ENCODE measurements around the gene CCDC3. TPM values are rescaled to one million over a fixed set of nuclear protein-coding genes. Genes with fewer than 3 reads are reported as not detected.
A peak's percentile ranks its signal among the peaks of the same experiment; 100 is the strongest.
"Not testable (repeated sequence)": the region's sequence is repeated elsewhere in the genome, so short reads cannot be mapped to it uniquely, and the experiment has no call there.

CCDC3 gene
- total RNA-seq, 1 donor from 2014 or later, result 10.2 TPM

DNA sequence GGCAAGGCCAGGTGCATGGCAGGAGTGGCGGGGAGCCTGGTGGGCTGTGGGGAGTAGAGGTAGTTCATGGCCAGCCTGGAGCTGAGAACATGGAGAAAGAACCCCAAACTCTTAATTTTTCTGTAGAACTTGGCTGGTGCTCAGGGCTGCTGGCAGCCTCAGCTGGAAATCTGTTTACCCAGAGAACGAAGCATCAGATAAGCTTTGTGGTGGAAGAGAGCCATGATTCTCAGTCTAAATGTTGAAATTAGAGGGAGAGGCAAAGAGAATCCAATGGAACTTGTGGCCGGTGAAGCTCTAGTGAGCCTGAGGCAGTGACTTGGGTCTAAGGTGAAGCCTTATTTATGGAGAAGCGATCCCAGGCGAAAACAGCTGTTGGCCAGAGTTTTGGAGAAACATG is 126.4 kb downstream of the CCDC3 start:
- ATAC-seq (no peak), DNase-seq (no peak)
- no peak overlapping the region for H3K27ac ChIP-seq
- no peaks in the 10 kb centered on the region for H3K9me3 ChIP-seq
- no peaks in the 10 kb centered on the region for H3K27me3 ChIP-seq
- no peak overlapping the region for H3K4me3 ChIP-seq
- peaks cover 8% of the 10 kb centered on the region for H3K4me1 ChIP-seq
- intact Hi-C loops (cut with DNase I), result no loop called here
- TF ChIP-seq, protein P1, sequence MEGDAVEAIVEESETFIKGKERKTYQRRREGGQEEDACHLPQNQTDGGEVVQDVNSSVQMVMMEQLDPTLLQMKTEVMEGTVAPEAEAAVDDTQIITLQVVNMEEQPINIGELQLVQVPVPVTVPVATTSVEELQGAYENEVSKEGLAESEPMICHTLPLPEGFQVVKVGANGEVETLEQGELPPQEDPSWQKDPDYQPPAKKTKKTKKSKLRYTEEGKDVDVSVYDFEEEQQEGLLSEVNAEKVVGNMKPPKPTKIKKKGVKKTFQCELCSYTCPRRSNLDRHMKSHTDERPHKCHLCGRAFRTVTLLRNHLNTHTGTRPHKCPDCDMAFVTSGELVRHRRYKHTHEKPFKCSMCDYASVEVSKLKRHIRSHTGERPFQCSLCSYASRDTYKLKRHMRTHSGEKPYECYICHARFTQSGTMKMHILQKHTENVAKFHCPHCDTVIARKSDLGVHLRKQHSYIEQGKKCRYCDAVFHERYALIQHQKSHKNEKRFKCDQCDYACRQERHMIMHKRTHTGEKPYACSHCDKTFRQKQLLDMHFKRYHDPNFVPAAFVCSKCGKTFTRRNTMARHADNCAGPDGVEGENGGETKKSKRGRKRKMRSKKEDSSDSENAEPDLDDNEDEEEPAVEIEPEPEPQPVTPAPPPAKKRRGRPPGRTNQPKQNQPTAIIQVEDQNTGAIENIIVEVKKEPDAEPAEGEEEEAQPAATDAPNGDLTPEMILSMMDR (IDR thresholded peaks at IDR 0.05), result no peak
- no peaks in the 10 kb centered on the region for H3K36me3 ChIP-seq

DNA sequence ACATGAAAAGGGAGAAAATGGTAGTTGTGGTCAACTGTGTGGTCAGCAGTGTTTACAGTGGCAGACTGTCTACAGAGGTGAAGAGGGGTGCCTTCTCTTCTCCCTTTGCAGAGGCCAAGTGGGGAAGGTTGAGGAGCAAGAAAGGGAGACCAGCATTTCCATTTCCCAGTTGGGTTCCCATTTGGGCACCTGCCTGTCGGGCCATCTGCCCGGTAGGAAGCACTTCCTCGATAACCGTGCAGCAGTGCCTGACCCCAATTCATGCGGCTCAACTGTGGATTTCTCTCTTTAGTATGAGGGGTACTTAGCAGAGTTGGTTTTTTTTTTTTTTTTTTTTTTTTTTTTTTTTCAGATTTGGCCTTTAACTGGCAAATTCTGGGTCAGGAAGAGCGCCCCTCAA is 127.0 kb downstream of the CCDC3 start:
- H3K9me3 ChIP-seq, result no peaks in the 10 kb centered on the region
- ATAC-seq (no peak), DNase-seq (no peak)
- intact Hi-C loops (cut with DNase I), result no loop called here
- TF ChIP-seq, protein P1 (IDR thresholded peaks at IDR 0.05), result no peak
- H3K27me3 ChIP-seq, result no peaks in the 10 kb centered on the region
- peaks cover 8% of the 10 kb centered on the region for H3K4me1 ChIP-seq
- no peak overlapping the region for H3K27ac ChIP-seq
- H3K36me3 ChIP-seq, result no peaks in the 10 kb centered on the region
- H3K4me3 ChIP-seq, result no peak overlapping the region

GRCh38 chr10:12873172-12873571 is 128.3 kb downstream of the CCDC3 start:
- intact Hi-C loops (cut with DNase I), result no loop called here
- no peaks in the 10 kb centered on the region for H3K27me3 ChIP-seq
- no peak for DNase-seq
- H3K27ac ChIP-seq, result no peak overlapping the region
- no peak overlapping the region for H3K4me3 ChIP-seq
- H3K9me3 ChIP-seq, result no peaks in the 10 kb centered on the region
- peaks cover 8% of the 10 kb centered on the region for H3K4me1 ChIP-seq
- no peaks in the 10 kb centered on the region for H3K36me3 ChIP-seq
- TF ChIP-seq, protein P1 (IDR thresholded peaks at IDR 0.05), result no peak
- no peak for ATAC-seq

DNA sequence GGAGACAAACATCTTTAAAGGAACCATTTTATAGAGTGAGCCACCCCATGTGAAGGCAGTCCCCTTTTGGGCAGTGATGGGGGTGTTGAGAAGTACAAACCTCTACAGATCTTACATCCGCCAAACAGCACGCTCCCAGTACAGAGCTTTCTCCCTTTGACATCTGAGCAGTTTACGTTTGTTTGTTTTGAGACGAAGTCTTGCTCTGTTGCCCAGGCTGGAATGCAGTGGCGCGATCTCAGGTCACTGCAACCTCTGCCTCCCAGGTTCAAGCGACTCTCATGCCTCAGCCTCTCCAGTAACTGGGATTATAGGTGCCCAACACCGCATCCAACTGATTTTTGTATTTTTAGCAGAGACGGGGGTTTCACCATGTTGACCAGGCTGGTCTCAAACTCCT is 128.9 kb downstream of the CCDC3 start:
- TF ChIP-seq, protein P1 (IDR thresholded peaks at IDR 0.05), result no peak
- Histone ChIP-seq H3K36me3 (no peaks in the 10 kb centered on the region), H3K27me3 (no peaks in the 10 kb centered on the region), H3K27ac (no peak overlapping the region), H3K4me1 (peaks cover 8% of the 10 kb centered on the region), H3K4me3 (no peak overlapping the region), H3K9me3 (no peaks in the 10 kb centered on the region)
- ATAC-seq (no peak), DNase-seq (no peak)
- intact Hi-C loops (cut with DNase I), result no loop called here

DNA sequence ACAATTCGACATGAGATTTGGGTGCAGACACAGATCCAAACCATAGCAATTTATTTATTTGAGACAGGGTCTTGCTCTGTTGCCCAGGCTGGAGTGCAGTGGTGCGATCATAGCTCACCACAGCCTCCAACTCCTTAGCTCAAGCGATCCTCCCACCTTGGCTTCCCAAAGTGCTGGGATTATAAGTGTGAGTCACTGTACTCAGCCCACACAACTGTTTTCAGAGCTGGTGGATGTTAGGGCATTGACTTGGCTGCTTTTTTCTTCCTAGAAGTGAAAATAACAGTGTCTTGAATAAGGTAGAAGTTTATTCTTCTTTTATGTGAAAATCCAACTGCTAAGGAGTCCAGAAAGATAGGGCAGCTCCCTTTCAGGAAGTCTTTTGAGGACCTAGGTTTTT is 132.1 kb downstream of the CCDC3 start:
- TF ChIP-seq, protein P1 (IDR thresholded peaks at IDR 0.05), result no peak
- Histone ChIP-seq H3K9me3 (no peaks in the 10 kb centered on the region), H3K36me3 (no peaks in the 10 kb centered on the region), H3K27ac (no peak overlapping the region), H3K4me1 (no peaks in the 10 kb centered on the region), H3K4me3 (no peak overlapping the region), H3K27me3 (no peaks in the 10 kb centered on the region)
- ATAC-seq (no peak), DNase-seq (no peak)
- intact Hi-C loops (cut with DNase I), result no loop called here

GRCh38 chr10:12868229-12868628 is 133.3 kb downstream of the CCDC3 start:
- DNase-seq, result no peak
- no peaks in the 10 kb centered on the region for H3K27me3 ChIP-seq
- intact Hi-C loops (cut with DNase I), result no loop called here
- no peaks in the 10 kb centered on the region for H3K9me3 ChIP-seq
- H3K27ac ChIP-seq, result no peak overlapping the region
- ATAC-seq, result peak; percentile 46
- TF ChIP-seq, protein P1 (IDR thresholded peaks at IDR 0.05), result no peak
- no peaks in the 10 kb centered on the region for H3K4me1 ChIP-seq
- no peak overlapping the region for H3K4me3 ChIP-seq
- no peaks in the 10 kb centered on the region for H3K36me3 ChIP-seq

DNA sequence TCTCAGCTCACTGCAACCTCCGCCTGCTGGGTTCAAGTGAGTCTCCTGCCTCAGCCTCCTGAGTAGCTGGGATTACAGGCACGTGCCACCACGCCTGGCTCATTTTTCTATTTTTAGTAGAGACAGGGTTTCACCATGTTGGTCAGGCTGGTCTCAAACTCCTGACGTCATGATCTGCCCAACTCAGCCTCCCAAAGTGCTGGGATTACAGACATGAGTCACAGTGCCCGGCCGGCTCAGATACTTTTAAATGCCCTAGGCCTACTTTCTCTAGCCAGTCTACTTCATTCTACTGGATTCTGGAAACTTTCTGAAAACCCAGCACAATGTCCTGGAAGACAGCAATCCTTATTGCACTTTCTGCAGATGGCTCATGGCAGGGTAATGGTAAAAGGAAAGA is 136.0 kb downstream of the CCDC3 start:
- intact Hi-C loops (cut with DNase I); H3K4me1 ChIP-seq; H3K9me3 ChIP-seq; H3K27me3 ChIP-seq; H3K4me3 ChIP-seq; ATAC-seq; DNase-seq; H3K27ac ChIP-seq; H3K36me3 ChIP-seq: not testable (repeated sequence)

Data from upper lobe of right lung (tissue), 1 donor.